HG03139 (cell line): ENCODE data around the gene ZNF398.
"Not testable (repeated sequence)": the region's sequence is repeated elsewhere in the genome, so short reads cannot be mapped to it uniquely, and the experiment has no call there.

ENCODE experiments used
- ATAC-seq: cut with Tn5 transposase; IDR thresholded peaks from one replicate; pipeline ENCODE4 v1.9.1; 2021; ENCODE audit not compliant: unreplicated experiment

ZNF398 gene

GRCh38 chr7:149223761-149224160 lies 76.5 kb downstream of the ZNF398 start:
- no peak for ATAC-seq

DNA sequence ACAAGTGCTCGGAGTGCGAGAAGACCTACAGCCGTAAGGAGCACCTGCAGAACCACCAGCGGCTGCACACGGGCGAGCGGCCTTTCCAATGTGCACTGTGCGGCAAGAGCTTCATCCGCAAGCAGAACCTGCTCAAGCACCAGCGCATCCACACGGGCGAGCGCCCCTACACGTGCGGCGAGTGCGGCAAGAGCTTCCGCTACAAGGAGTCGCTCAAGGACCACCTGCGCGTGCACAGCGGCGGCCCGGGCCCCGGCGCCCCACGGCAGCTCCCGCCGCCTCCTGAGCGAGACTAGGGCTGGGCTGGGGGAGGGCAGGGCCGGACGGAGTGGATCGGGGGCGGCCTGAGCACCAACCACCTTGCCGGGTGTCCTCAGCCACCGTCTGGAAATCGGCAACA lies 77.1 kb downstream of the ZNF398 start:
- no peak for ATAC-seq

GRCh38 chr7:149225106-149225505 lies 77.9 kb downstream of the ZNF398 start:
- no peak for ATAC-seq

- ATAC-seq: no peak
These were observed 78.4 kb downstream of the ZNF398 start for GRCh38 chr7:149225656-149226055.

GRCh38 chr7:149226366-149226765 lies 79.1 kb downstream of the ZNF398 start:
- ATAC-seq: not testable (repeated sequence)

DNA sequence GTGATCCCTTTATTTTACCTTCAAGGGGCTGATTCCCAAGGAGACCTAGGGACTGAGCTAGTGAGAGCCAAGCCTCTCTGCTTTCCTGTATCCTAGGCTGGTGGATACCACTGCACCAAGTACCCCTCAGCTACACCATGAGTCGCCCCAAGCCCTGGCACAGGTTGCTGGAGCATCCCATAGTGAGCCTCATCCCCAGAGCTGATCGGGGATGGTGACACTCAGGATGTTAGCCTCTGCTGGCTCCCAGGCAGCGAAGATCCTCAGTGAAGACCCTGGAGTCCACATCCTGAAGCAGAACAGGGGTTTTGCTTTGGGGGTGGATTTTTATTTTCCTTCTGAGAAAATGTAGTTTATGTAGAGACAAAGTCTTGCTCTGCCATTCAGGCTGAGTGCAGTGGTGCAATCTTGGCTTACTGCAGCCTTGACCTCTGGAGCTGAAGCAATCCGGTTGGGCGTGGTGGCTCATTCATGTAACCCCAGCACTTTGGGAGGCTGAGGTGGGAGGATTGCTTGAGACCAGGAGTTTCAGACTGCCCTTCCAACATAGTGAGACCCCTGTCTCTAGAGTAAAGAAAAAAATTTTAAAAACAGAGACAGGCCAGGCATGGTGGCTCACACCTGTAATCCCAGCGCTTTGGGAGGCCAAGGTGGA lies 79.7 kb downstream of the ZNF398 start:
- no peak for ATAC-seq

GRCh38 chr7:149228831-149229471 lies 81.7 kb downstream of the ZNF398 start:
- no peak for ATAC-seq

DNA sequence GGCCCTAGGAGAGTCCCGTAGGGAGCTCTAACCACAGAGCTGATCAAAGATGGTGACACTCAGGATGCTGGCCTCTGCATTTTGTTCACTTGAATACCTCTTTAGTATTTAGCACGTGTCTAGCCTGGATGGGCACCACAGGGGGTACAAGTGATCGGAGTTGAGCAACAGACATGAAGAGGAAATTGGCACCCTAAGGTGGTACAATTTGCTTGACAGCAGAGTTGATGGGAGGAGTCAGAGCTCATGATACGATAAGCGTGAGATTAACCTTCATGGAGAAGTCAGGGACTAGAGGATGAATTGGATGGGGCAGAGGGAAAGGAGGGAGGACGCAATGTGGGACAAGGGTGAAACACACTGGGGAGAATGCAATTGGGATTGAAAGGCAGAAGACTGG lies 82.3 kb downstream of the ZNF398 start:
- no peak for ATAC-seq

DNA sequence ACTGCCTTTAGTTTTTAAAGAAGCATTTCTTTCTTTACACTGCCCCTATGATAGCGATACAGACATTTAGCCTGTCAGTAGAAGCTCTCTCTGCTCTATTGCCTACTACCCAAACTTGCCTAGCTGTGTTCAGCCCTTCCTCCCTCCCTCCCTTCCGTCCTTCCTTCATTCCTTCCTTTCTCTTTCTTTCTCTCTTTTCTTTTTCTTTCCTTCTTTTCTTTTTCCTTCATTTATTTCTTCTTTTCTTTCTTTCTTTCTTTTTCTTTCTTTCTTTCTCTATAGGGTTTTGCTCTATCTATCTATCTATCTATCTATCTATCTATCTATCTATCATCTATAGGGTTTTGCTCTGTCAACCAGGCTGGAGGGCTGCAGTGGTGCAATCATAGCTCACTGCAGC lies 85.1 kb downstream of the ZNF398 start:
- ATAC-seq: no peak
